HG02970 (cell line): Measurements from ENCODE around the gene CNKSR3.
A peak's percentile ranks its signal among the peaks of the same experiment; 100 is the strongest.
"Not testable (repeated sequence)": the region's sequence is repeated elsewhere in the genome, so short reads cannot be mapped to it uniquely, and the experiment has no call there.

ENCODE experiments used
- ATAC-seq: cut with Tn5 transposase; IDR thresholded peaks from one replicate; pipeline ENCODE4 v1.9.1; 2021; ENCODE audit warnings: mild to moderate bottlenecking, moderate library complexity, moderate number of reproducible peaks; ENCODE audit not compliant: unreplicated experiment, low FRiP score

CNKSR3 gene

DNA sequence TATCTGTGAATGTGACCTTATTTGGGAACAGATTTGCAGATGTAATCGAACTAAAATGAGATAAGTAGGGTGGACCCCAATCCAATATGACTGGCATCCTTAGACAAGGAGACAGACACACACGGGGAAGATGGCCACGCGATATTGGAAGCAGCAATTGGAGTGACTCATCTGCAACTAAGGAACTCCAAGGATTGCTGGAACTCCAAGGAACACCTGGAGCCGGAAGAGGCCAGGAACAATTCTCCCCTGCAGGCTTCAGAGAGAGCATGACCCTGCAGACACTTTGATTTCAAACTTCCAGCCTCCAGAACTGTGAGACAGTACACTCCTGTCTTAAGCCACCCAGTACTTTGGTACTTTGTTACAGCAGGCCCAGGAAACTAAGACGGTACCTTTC, 19.5 kb upstream of the CNKSR3 start:
- ATAC-seq = no peak

DNA sequence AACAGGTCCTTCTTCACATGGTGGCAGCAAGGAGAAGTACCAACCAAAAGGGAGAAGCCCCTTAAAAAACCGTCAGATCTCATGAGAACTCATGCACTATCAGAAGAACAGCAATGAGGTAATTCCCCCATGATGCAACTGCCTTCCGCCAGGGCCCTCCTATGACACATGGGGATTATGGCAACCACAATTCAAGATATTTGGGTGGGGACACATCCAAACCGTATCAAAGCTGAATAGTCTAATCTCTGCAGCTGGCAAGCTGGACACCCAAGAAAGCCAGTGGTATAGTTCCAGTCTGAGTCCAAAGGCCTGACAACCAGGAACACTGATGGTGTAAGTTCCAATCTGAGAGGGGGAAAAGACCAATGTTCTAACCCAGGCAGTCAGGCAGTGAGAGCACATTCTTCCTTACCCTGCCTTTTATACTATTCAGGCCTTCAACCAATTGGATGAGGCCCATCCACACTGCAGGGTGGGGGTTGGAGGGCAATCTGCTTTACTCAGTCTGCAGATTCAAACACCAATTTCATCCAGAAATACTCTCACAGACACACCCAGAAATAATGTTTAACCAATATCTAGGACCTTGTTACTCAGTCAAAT, 17.9 kb upstream of the CNKSR3 start:
- no peak for ATAC-seq

DNA sequence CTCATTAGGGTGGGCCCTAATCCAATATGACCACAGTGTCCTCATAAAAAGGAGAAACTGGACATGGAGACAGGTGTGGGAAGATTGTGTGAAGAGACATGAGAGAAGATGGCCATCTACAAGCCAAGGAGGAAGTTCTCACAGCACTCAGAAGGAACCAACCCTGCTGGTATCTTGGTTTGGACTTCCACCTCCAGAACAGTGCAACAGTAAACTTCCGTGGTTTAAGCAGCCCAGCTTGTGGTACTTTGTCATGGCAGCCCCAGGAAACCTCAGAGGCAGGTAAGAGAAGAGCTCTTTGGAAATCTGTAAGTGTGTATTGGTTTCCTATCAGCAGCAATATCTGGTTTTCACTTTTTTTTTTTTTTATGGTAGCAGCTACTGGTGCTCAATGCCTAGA, 16.5 kb upstream of the CNKSR3 start:
- ATAC-seq = no peak

DNA sequence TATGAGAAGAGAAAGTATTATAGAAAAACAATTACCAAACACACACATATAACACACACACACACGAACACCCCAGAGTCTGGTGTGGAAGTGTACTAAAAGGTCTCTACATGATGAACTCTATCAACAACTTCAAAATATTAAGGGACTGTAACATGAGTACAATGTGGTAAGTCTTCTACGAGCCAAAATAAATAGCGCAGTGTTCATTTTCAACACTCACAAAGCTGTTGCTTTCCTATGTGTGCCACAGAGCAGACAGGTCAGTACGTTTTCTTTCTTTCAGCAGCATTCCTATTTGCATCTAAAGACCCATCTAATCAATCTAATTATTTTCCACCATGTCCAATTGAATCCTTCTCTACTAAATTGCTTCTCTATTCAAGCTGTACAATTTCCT, 12.1 kb upstream of the CNKSR3 start:
- no peak for ATAC-seq

DNA sequence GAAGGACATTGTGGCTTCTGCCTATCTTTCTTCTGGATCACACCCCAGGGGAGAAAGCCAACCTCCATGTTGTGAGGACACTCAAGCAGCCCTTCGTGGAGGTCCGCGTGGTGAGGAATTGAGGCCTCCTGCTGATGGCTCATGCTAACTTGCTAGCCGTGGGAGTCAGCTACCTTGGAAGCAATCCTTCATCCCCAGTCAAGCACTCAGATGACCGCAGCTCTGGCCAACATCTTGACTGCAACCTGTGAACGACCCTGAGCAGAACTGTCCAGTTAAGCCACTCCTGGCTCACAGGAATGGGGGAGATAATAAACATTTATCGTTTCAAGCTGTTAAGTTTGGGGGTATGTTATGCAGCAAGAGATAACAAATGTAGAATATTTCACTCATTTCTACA, 10.9 kb upstream of the CNKSR3 start:
- ATAC-seq = no peak

DNA sequence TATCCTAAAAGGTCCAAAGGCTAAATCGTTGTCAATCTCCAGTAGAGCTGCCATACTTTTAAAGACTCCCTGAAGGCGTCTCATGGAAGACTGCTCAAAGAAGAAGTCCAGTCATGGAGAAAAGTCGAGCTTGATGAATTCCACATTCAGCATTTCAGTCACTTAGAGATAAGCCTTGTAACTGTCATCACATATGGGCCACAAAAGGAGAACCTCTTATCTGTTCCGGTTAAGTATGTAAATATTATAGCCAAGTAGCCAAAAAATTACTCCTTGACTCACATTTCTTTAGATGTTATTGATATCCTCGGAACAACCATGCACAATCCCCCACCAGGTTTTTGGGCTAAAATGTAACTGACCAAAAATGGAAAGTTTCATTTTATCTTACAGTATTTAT, 9.8 kb upstream of the CNKSR3 start:
- no peak for ATAC-seq

DNA sequence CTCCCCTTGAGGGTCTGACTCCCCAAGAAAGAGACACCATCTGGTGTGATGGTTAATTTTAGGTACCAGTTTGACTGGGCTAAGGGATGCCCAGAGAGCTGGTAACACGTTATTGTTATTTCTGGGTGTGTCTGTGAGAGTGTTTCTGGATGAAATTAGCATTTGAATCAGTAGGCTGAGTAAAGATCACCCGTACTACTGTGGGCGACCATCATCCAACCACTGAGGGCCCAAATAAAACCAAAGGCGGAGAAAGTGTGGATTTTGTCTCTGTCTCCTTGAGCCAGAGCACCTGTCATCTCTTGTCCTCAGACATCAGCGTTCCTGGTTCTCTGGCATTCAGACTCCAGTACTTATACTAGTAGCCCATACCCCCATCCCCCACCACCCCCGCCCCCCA, 7.9 kb upstream of the CNKSR3 start:
- ATAC-seq = no peak

DNA sequence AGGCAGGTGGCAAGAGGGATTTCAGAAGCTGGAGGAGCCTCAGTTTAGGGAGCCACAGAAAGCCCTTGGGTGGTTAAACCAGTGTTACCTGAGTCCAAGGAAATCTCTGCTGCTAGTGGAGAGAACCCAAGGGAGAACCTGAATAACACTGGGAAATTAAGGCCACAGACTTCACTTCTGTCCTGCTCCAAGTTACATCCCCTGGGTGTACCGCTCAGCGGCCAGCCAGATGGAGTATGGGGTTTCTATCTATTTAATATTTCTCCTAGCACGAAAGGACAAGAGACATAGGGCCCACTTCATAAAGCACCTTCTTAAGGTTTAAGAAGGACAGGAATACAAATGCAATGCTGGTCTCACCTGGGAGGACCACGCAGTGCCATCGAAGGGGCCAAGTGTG, 5.8 kb upstream of the CNKSR3 start:
- ATAC-seq = no peak

DNA sequence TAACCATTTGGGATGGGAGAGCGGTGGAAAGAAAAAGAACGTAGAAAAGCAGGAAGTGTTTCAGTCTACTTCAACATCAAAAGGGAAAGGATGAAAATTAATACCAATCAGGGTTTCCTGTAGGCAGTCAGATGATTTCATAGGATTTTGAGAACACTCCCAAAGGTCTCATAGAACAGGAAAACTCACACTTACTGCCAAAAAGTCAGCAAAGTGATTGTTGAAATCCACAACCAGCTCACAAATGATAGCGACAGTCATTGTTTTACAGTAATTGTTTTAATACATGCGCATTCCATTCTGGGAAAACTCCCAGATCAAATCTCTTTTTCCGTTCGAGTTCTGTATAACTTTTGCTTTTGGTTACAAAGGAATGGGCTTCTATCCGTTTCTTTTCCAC, 5.3 kb upstream of the CNKSR3 start:
- no peak for ATAC-seq

DNA sequence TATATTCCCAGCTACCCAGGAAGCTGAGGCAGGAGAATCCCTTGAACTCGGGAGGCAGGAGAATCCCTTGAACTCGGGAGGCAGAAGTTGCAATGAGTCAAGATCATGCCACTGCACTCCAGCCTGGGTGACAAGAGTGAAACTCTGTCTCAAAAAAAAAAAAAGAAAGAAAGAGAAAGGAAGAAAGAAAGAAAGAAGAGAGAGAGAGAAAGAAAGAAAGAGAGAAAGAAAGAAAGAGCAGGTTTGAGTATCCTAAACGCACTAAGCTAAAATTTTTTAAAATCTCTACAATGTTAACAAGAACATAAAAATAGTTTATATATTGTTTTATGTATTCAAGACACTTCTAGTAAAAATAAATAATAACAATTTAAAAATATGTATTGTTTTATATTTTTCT, 4.6 kb upstream of the CNKSR3 start:
- not testable (repeated sequence) for ATAC-seq

DNA sequence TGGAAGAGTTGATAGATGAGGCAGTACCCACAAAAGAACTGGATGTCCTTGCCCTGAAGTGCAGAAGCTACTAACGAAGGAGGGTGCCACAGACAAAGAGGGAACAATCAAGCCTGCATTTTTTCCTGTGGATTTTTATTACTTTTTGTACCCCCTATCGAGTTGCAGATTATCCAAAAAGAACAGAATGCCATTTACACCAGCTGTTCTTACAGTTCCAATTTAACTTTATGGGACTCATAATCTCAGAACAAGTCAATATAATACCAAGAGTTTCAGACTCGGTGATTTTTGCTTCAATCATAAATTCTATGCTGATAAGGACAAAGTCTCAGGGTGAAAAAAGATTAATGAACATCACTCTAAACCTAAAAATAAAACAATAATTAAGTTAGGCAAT, 4.0 kb upstream of the CNKSR3 start:
- ATAC-seq = no peak

DNA sequence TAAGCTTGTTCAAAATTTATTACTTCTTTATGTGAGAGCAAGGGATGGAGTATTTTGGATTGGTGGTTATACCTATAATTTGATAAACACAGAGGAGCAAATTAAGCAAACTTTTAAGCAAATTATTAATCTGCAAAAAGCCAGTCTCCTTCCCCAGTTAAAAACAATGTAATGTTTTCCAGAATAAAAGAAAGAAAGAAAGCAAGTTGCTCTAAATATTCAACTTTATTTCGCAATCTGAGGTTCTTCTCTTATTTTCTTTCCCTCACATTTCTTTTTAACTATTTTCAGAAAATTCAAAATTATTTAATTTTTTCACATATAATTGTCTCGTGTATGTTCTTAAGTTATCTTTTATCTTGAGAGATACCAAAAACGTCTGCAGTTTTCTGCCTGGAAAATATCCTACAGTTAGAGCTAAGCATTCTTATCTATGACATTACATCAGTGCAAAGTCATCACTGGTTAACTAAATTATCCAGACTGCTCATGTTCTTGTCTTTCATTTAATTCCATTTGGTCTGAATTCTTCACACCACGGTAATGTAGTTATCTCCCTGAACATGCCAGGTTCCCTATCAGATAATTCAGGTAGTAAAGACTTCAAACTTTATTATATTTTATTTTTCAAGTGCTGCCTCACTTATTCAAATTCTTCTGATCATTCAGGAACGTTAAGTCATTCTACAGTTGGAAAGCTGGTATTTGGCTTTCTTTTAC, 3.3 kb upstream of the CNKSR3 start:
- ATAC-seq = no peak

DNA sequence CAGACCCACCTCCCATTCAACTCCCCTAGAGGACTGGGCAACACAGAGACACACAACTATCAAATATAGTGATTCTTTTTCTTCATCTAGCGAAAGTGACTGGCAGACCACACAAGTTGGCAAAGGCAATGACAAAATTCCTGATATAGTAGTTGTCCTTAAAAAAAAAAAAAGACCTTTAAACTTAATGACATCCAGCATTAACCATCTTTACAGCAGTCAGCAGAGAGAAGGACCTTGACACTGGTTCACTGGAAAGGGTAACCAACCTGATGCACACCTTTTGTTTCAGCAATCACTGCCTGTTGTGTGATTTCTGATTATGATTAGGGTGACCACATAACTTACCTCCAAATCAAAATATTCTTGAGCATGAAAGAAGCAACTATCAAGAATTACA, 1.7 kb upstream of the CNKSR3 start:
- ATAC-seq = no peak

DNA sequence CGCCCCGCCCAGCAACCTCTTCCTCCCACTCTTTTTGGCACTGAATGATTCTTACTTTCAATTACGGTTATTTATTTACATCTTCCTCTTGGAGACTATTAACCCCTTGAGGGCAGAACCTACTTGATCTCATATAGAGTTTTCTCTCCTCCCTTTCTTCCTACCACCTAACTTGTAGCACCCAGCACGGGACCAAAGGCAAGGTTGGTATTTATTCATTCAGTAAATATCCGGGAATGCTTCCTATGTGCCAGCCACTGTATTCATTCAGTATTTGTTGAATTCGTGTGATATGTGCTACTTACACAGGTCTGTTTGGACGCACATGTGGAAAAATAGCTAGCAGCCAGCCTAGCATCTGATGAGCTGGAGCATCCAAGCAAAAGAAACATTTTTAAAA, 1.3 kb upstream of the CNKSR3 start:
- ATAC-seq = no peak

DNA sequence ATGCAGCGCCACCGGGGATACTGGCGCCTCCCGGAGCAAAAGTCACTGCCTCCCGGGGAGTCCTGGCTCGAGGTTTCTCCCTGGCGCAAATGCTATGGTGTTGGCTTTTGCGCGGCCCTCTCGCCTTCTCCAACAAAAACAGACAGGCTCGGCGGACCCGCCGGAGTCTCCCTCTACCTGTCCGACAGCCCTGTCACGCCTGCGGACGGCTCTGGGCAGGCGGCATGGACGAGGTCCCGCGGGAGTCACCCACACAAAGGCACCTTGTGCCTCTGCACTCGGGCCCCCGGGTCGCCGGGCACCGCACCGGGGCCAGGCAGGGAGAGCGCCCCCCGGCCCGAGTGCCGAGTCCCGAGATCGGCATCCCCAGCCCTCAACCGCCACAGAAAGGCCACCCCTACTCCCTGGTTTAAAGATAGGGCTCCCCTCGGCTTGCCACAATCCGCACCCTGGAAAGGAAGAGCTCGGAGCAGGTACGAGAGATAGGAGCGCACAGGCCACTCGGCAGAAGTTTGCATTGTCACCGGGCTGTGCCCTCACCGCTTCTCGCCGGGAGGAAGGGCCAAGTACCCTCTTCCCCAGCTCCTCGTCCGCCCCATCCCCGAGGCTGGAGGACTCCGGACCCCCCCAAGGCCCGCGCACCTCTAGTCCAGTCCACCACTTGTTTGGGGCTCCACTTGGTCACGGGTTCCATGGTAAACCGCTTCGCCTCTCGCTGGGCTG, 903 bp downstream of the CNKSR3 start:
- peak; percentile 13 for ATAC-seq

DNA sequence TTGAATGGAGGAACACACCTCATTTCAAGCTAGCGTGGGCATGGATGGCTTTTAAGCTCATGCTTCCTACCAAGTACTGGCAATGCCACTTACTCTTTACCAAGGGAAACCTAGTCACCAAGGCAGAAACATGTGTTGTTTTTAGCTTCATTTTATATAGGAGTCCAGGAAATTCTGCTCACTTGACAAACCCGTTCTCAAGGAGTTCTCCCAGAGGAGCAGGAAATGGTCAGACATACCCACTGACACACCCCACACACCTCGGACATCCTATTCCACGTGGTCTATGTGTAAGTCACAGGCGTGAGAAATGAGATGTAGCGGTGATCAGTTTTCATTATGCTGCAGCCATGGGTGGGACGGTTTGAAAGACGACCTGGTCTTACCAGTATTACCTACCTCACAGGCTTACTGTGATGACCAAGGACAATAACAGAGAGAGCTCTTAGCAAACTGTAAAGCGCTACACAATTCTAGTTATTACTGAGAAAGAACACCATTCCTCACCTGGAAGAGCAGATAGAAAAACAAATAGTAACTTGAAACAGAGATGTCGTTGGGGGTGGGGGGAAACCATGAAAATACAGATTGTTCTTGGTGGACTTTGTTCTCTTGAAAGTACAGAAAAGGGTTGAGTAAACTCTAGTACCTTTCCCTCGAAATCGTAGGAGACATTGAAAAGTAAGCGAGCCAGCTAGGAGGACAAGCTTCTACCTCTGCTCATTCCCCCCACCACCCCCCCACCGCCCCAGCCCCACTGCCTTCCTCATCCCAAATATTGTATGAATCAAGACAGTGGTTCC, 1.7 kb downstream of the CNKSR3 start:
- ATAC-seq = no peak

DNA sequence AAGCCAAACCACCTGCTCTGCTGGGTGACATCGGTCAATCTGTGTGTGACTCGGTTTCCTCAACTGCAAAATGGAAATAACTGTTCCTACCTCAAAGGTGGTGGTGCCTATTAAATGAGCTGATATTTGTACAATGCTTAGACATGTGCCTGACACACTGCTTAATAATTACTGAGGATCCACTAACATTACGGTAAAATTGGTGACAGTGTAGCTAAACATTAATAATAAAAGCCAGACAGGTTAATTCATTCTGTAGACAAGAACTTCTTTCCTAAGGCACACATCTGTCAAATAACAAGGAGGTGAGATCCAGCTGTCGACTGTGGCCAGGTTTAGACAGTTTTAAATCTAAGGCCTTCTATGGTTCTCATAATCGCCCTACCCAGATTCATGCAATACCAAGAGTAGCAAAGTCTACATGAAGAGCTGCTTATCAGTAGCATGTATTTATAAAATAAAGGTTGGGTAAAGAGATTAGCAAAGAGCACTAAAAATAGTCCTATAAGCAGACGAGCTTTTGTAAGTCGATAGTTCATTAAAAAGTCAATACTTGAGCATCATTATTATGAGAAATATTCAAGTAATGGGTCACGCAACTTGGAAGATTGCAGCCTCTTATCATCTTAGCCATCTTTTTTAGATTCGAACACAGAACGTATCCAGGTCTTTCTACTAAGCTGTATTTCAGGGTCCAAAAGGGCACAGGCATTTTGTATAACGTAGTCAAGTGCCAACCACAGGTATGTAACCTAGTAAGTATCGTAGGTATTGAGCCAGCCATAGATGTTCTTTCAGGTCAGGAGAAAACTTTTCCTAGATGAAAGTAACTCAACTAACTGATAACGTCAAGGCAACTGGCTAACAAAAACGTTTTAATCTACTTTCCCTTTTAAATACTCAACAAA, 3.2 kb downstream of the CNKSR3 start:
- ATAC-seq = no peak

DNA sequence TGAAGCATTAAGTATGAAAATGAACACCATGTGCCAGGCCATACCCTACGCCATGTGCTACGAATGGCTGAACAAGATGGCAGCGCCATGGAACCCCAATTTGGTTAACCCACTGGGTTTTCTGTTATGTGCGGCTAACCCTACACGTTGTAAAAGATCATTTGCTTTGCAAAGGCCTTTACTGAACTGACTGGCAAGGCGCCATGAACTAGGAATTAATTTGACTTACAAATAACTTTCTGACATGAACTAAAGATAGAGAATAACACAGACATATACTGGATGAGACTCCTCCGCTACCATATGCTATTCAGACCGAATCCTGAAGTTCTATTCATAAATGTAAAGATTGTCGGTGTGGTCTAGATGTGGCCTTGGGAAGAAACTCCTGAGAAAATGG, 3.9 kb downstream of the CNKSR3 start:
- no peak for ATAC-seq

DNA sequence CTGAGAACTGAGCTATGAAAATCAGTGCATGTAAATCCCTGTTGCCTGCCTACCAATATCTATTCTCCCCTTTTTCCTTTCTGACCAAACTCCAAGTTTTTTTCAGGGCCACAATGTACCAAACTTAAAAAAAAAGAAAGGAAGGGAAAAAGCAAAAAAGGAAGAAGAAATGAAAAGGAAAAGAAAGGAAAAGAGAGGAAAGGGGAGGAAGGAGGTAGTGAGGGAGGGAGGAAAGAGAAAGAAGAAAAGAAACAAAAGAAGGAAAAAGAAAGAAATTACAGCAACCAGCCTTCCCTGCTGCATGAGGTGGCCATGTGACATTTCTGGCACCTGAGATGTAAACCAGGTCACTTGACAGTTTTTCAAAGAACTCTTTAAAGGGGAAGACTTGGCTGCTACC, 4.4 kb downstream of the CNKSR3 start:
- ATAC-seq = no peak

DNA sequence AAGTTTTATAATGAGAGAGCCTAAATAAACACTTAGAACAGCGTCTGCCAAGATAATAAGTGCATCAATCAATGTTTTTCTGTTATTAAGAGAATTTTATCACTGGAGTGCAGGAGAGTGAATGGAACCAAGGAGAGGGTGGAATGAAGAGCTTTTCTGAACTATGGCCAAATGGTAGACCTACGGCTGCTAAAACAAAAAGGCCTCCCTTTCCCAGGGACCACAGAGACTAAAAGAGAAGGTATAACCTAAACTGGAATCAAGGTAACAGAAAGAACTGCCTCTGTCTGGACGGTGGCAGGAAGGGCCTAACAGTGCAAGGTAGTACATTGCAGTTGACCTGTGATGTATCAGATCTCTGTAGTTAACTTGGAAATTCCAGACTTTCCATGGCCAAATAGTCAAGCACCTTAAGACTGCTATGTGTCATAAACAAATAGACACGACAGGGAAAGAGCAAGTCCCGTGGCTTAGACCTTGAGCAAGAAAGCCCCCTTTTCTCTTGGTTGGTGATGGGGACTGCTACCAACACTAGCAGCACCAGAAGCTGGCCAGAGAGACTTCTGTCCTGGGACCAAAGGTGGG, 5.5 kb downstream of the CNKSR3 start:
- ATAC-seq = no peak
